HEK293T (cell line): ENCODE data around the gene PDGFA.

Source experiments
- CTCF ChIA-PET: fragments of 350-600 bp; formaldehyde crosslinking; extraction: SDS; loops from one replicate; lab custom pipeline; 2021; ENCODE audit warnings: antibody characterized with exemption, inconsistent platforms; lab: Yijun Ruan, JAX
- POLR2A ChIA-PET: fragments of 350-600 bp; formaldehyde crosslinking; extraction: SDS; loops from one replicate; lab custom pipeline; 2020; ENCODE audit warnings: antibody characterized with exemption, inconsistent platforms; lab: Yijun Ruan, JAX
- DNase-seq: peaks from one replicate; pipeline ENCODE4 v3.0.0; 2012; ENCODE audit warnings: mixed read lengths; ENCODE audit errors: extremely low spot score
- ARNT ChIP-seq: fragments of 450-650 bp; IDR thresholded peaks from 2 replicates; pipeline ENCODE4 v1.6.1; 2017; ENCODE audit warnings: mild to moderate bottlenecking
- BHLHE40 ChIP-seq: fragments of 450-650 bp; IDR thresholded peaks from 2 replicates; pipeline ENCODE4 v1.6.1; 2016; ENCODE audit warnings: mild to moderate bottlenecking, moderate library complexity, borderline replicate concordance
- CTBP1 ChIP-seq: fragments of 450-650 bp; IDR thresholded peaks from 2 replicates; pipeline ENCODE4 v1.6.1; 2016; ENCODE audit warnings: borderline replicate concordance
- ELF4 ChIP-seq: fragments of 450-650 bp; IDR thresholded peaks from 2 replicates; pipeline ENCODE4 v1.6.1; 2017; ENCODE audit warnings: antibody characterized with exemption
- FOXA1 ChIP-seq: fragments of 450-650 bp; IDR thresholded peaks from 2 replicates; pipeline ENCODE4 v1.6.1; 2016; ENCODE audit warnings: mild to moderate bottlenecking
- FOXK2 ChIP-seq: fragments of 450-650 bp; IDR thresholded peaks from 2 replicates; pipeline ENCODE4 v1.6.1; 2016; ENCODE audit warnings: mild to moderate bottlenecking
- FOXM1 ChIP-seq: fragments of 450-650 bp; IDR thresholded peaks from 2 replicates; pipeline ENCODE4 v1.6.1; 2017; ENCODE audit warnings: mild to moderate bottlenecking, borderline replicate concordance
- HDGF ChIP-seq: fragments of 450-650 bp; IDR thresholded peaks from 2 replicates; pipeline ENCODE4 v1.6.1; 2017; ENCODE audit warnings: antibody characterized with exemption, borderline replicate concordance
- L3MBTL2 ChIP-seq: fragments of 450-650 bp; conservative IDR thresholded peaks from 2 replicates; pipeline ENCODE4 v1.6.1; 2016; ENCODE audit warnings: mild to moderate bottlenecking
- LEF1 ChIP-seq: fragments of 450-650 bp; IDR thresholded peaks from 2 replicates; pipeline ENCODE4 v1.6.1; 2017; ENCODE audit warnings: mild to moderate bottlenecking, borderline replicate concordance
- NFRKB ChIP-seq: fragments of 450-650 bp; IDR thresholded peaks from 2 replicates; pipeline ENCODE4 v1.6.1; 2016; ENCODE audit warnings: mild to moderate bottlenecking, moderate library complexity
- SP1 ChIP-seq: fragments of 450-650 bp; IDR thresholded peaks from 2 replicates; pipeline ENCODE4 v1.6.1; 2017
- SUZ12 ChIP-seq: fragments of 450-650 bp; IDR thresholded peaks from 2 replicates; pipeline ENCODE4 v1.6.1; 2016; ENCODE audit warnings: mild to moderate bottlenecking
- TARDBP ChIP-seq: fragments of 450-650 bp; IDR thresholded peaks from 2 replicates; pipeline ENCODE4 v1.6.1; 2016
- ZNF384 ChIP-seq: fragments of 450-650 bp; IDR thresholded peaks from 2 replicates; pipeline ENCODE4 v1.6.1; 2016
- TF ChIP-seq, protein P1 (sequence below): fragments of 450-650 bp; IDR thresholded peaks from 2 replicates; pipeline ENCODE4 v1.6.1; 2016

Gene PDGFA

DNA sequence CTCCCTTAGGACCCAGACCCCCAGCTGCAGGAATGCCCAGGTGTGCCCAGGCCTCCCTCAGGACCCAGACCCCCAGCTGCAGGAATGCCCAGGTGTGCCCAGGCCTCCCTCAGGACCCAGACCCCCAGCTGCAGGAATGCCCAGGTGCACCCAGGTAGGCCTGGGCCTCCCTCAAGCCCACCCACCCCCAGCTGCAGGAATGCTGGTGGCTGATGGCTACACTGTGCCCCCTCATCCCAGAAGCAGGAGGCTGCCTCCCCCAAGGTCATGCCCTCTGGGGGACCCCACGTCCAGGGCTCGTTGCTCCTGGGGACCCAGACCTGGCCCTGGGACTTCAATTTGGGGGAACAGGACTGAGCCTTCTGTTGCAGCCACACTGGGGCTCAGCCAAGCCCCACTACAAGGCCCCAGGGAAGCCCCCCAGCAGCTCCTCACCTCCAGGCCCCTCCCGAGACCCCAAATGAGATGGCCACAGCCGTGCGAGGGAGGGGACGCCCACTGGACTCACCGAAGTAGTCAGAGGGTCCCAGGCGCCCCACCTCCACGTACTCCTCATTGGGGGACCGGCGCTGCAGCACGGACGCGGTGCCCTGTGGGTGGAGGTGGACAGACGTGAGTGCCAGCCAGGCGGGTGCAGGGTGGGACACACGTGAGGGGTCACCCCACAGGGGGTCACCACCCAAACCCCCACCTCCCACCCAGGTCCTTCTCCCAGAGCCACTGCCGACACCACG is 31.4 kb upstream of the PDGFA start:
- CTCF ChIA-PET = no interaction called here
- POLR2A ChIA-PET = no interaction called here
- TF ChIP-seq HDGF (no peak), NFRKB (no peak)
- DNase-seq = no peak

DNA sequence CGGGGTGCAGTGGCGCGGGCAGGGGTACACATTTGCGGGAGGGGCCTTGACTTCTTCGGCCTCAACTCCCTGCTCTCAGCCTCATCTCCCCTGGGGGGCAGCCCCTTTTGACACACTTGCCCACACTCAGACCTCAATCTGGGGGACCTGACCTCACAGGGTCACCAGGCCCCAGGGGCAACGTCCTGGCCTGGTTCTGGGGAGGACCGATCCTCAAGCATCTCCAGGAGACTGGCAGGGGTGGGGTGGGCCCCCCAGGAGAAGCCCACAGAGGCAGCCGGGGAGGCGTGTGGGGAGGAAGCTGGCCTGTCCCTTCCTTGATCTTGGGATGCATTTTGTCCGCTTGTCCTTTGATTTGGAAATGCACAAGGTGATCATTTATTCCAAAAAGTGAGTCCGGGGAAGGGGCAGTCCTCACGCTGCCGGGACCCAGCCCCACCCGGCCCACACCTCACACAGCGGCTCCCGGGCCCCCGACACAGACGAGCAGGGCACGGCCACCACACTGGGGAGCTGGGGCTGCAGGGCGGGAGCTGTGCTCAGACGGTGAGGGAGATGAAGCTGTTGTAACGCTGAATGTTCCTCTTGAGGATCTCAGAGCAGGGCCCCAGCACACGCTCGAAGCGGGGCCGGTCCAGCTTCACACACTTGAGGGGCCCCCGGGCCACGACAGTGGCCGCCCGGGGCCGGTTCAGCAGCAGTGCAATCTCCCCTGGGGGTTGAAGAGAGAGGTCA is 30.4 kb upstream of the PDGFA start:
- ChIA-PET POLR2A (no interaction called here), CTCF (no interaction called here)
- DNase-seq = no peak
- TF ChIP-seq L3MBTL2 = no peak
- TF ChIP-seq, protein P1, sequence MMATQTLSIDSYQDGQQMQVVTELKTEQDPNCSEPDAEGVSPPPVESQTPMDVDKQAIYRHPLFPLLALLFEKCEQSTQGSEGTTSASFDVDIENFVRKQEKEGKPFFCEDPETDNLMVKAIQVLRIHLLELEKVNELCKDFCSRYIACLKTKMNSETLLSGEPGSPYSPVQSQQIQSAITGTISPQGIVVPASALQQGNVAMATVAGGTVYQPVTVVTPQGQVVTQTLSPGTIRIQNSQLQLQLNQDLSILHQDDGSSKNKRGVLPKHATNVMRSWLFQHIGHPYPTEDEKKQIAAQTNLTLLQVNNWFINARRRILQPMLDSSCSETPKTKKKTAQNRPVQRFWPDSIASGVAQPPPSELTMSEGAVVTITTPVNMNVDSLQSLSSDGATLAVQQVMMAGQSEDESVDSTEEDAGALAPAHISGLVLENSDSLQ = no peak
- no peak for TF ChIP-seq SP1
- TF ChIP-seq SUZ12 = no peak
- TF ChIP-seq FOXA1 = no peak
- no peak for TF ChIP-seq TARDBP
- no peak for TF ChIP-seq CTBP1
- TF ChIP-seq ARNT = no peak

DNA sequence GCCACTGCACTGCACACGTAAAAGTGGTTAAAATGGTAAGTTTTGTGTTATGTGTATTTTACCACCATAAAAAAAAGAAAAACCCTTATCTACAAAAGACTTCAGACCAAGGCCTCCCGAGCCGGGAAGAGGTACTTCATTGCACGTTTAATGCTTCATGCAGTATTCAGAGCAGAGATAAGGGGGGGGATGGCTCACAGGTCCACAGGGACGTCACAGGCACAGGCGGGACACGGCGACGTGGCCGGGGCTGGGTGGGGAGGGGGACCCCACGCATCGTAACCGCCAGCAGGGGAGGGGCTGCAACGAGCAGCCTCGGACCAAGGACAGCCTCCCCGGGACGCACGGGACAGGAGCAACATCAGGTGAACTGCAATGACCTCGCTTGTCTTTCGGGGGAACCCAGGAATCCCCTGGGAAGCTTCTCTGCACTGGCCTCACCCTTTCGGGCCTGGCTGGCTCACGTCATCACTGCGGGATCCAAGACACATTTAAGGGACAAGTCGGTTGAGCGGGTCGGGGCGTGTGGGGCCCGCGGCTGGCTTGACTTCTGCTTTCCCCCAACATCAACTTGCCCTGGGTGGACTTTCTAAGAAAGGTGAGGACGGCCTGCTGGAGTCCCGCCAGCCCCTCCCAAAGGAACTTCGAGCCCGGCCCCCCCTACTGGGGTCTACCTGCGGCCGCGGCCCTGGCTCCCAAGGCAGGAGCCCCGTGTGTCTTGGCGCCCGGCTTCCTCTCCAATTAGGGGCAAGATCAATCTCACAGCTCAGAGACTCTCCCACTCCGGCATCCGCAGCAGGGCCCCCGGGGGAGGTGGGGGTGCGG is 29.6 kb upstream of the PDGFA start:
- ChIA-PET CTCF (no interaction called here), POLR2A (no interaction called here)
- no peak for DNase-seq
- TF ChIP-seq FOXK2 (no peak), BHLHE40 (no peak), SUZ12 (no peak), TARDBP (no peak), FOXA1 (no peak), HDGF (no peak), SP1 (no peak), ELF4 (no peak), ARNT (no peak), ZNF384 (no peak), FOXM1 (no peak)

DNA sequence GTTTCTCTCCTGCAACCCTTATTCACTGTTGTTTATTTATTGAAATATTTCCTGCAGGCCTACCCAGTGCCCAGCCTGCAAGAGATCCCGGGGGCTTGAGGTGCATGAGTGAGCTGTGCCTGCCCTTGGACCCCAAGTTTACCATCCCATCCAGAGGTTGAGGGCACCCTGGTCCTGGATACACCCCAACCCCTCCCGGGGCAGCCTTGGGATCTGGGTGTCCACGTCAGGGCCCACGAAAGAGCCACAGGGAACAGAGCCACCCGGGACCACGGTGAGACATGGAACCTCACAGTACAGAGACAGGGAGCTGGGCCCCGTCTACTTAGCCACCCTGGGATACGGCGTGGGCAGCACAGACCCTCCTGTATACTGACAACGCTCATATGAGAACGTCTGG is 28.8 kb upstream of the PDGFA start:
- ChIA-PET POLR2A (no interaction called here), CTCF (no interaction called here)
- no peak for DNase-seq
- TF ChIP-seq HDGF (no peak), ZNF384 (no peak), LEF1 (no peak), SUZ12 (no peak), NFRKB (no peak), ELF4 (no peak), CTBP1 (no peak), TARDBP (no peak), BHLHE40 (no peak), SP1 (no peak), FOXA1 (no peak), FOXK2 (no peak), FOXM1 (no peak), L3MBTL2 (no peak), ARNT (no peak)
- TF ChIP-seq, protein P1 = no peak

DNA sequence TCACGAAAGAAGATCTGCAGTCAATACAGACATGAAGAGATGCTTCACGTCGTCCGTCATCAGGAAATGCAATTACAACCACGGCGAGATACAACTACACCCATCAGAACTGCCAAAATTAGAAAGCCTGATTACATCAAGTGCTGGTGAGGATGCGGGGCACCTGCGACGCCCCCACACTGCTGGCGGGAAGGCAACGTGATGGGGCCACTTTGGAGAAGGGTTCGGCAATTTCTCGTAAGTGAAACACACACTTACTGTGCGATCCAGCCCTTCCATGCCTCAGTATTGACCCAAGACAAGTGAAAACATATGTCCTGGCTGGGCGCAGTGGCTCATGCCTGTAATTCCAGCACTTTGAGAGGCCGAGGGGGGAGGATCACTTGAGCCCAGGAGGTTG is 25.8 kb upstream of the PDGFA start:
- TF ChIP-seq L3MBTL2 = no peak
- no peak for TF ChIP-seq CTBP1
- no peak for TF ChIP-seq TARDBP
- TF ChIP-seq SUZ12 = no peak
- no peak for TF ChIP-seq FOXM1
- TF ChIP-seq BHLHE40 = no peak
- TF ChIP-seq SP1 = no peak
- TF ChIP-seq ELF4 = no peak
- no peak for TF ChIP-seq LEF1
- TF ChIP-seq FOXA1 = no peak
- no peak for TF ChIP-seq FOXK2
- CTCF ChIA-PET = no interaction called here
- DNase-seq = no peak
- POLR2A ChIA-PET = no interaction called here

DNA sequence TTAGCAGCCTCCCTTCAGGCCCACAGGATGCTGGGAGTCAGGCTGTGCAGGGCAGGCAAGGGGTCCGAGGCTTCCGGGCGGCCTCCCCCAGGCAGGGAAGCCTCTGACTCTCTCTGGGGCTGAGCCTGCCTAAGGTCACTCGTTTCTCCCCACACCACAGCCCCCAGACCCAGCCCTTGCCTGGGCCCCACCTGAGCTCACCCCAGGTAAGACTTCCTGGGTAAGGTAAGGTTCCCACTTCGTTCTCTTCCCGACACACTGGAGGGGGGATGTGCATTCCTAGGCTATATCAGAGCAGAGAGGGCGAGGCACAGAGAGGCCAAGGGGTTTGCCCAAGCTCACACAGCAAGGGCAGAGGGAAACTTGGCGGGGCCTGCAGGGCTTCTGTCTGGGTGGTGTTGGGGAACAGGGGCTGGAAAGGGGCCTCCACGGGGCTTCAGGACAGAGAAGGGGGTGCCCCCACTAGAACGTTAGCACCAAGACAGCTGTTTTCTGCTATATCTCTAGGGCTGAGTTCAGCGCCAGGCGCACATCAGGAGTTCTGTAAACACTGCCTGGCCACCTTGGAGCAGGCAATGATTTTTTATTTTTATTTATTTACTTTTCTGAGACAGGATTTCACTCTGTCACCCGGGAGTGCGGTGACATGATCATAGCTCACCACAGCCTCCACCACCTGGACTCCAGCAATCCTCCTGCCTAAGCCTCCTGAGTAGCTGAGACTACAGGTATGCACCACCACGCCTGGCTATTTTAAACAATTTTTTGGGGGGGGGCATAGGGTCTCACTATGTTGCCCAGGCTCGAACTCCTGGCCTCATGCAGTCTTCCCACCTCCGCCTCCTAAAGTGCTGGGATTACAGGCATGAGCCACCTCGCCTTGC is 24.9 kb upstream of the PDGFA start:
- no peak for DNase-seq
- TF ChIP-seq ARNT (no peak), SP1 (no peak), ZNF384 (no peak), SUZ12 (no peak), L3MBTL2 (no peak), FOXM1 (no peak), TARDBP (no peak), FOXK2 (no peak), LEF1 (no peak)
- TF ChIP-seq, protein P1 = no peak
- ChIA-PET POLR2A (no interaction called here), CTCF (no interaction called here)
